OCI-LY3 (cell line): Measurements from ENCODE around the gene GBP1.
"Not testable (repeated sequence)": the region's sequence is repeated elsewhere in the genome, so short reads cannot be mapped to it uniquely, and the experiment has no call there.

Experiments
- H2AFZ ChIP-seq: fragments of 200-600, 300-600 bp; shearing (Covaris generic); 2 replicates; pipeline ENCODE4 v1.6.0; 2014; ENCODE audit warnings: antibody characterized with exemption, low read depth, low read length
- H3K27ac ChIP-seq: fragments of 200-600, 300-600 bp; sonication (generic); 2 replicates; pipeline ENCODE4 v1.5.1; 2014; ENCODE audit warnings: mild to moderate bottlenecking, low read length, moderate library complexity, mixed read lengths
- H3K27me3 ChIP-seq: fragments of 200-600, 300-600 bp; sonication (generic); 2 replicates; pipeline ENCODE4 v1.6.1; 2014; ENCODE audit warnings: low read depth, low read length, mixed read lengths
- H3K36me3 ChIP-seq: fragments of 200-600, 300-600 bp; sonication (generic); replicated peaks from 2 replicates; pipeline ENCODE3; 2014; ENCODE audit warnings: low read depth, low read length, mixed read lengths
- H3K4me1 ChIP-seq: fragments of 300-600, 200-600 bp; sonication (generic); 2 replicates; pipeline ENCODE4 v1.6.1; 2014; ENCODE audit warnings: low read length, mixed read lengths
- H3K4me2 ChIP-seq: fragments of 200-600, 300-600 bp; sonication (generic); 2 replicates; pipeline ENCODE4 v1.6.1; 2014; ENCODE audit warnings: low read length, mixed read lengths
- H3K4me3 ChIP-seq: fragments of 300-600, 200-600 bp; sonication (generic); 2 replicates; pipeline ENCODE4 v1.5.1; 2014; ENCODE audit warnings: antibody characterized with exemption, mild to moderate bottlenecking, low read length, moderate library complexity
- H3K79me2 ChIP-seq: fragments of 300-600, 200-600 bp; shearing (Covaris generic); 2 replicates; pipeline ENCODE4 v1.6.1; 2014; ENCODE audit warnings: mild to moderate bottlenecking, low read length, mixed read lengths
- H3K9ac ChIP-seq: fragments of 300-600, 200-600 bp; shearing (Covaris generic); 2 replicates; pipeline ENCODE4 v1.6.0; 2014; ENCODE audit warnings: mild to moderate bottlenecking, low read length, moderate library complexity
- H3K9me3 ChIP-seq: fragments of 200-600, 300-600 bp; shearing (Covaris generic); 2 replicates; pipeline ENCODE4 v1.6.1; 2014; ENCODE audit warnings: low read length, mixed read lengths; ENCODE audit not compliant: insufficient read depth
- H4K20me1 ChIP-seq: fragments of 200-600, 300-600 bp; sonication (generic); 2 replicates; pipeline ENCODE4 v1.6.1; 2016; ENCODE audit warnings: low read length, mixed read lengths; ENCODE audit not compliant: insufficient read depth
- CTCF ChIP-seq: fragments of 200-600, 300-600 bp; sonication (generic); IDR thresholded peaks from 2 replicates; pipeline ENCODE4 v1.5.1; 2014; ENCODE audit warnings: antibody characterized with exemption, low read length, low read depth
- EZH2phosphoT487 ChIP-seq: fragments of 200-600 bp; shearing (Covaris generic); IDR thresholded peaks from 2 replicates; pipeline ENCODE4 v1.6.1; 2018; ENCODE audit warnings: antibody characterized with exemption, mixed run types, low read depth

Gene GBP1

GRCh38 chr1:89047734-89048133 lies 17.3 kb downstream of the GBP1 start:
- peaks cover 8% of the 10 kb centered on the region; the same call in 1 of the 2 replicates for H3K9me3 ChIP-seq
- H3K4me3 ChIP-seq: no peak overlapping the region
- no peak overlapping the region for H3K27ac ChIP-seq
- no peaks in the 10 kb centered on the region for H3K79me2 ChIP-seq
- TF ChIP-seq CTCF (no peak), EZH2phosphoT487 (no peak)
- no peak overlapping the region for H3K4me2 ChIP-seq
- no peak overlapping the region for H2AFZ ChIP-seq
- peaks cover 3% of the 10 kb centered on the region for H3K36me3 ChIP-seq
- H3K4me1 ChIP-seq: peaks cover 2% of the 10 kb centered on the region; the same call in 1 of the 2 replicates
- no peaks in the 10 kb centered on the region for H3K27me3 ChIP-seq
- no peak overlapping the region for H3K9ac ChIP-seq
- no peaks in the 10 kb centered on the region for H4K20me1 ChIP-seq

DNA sequence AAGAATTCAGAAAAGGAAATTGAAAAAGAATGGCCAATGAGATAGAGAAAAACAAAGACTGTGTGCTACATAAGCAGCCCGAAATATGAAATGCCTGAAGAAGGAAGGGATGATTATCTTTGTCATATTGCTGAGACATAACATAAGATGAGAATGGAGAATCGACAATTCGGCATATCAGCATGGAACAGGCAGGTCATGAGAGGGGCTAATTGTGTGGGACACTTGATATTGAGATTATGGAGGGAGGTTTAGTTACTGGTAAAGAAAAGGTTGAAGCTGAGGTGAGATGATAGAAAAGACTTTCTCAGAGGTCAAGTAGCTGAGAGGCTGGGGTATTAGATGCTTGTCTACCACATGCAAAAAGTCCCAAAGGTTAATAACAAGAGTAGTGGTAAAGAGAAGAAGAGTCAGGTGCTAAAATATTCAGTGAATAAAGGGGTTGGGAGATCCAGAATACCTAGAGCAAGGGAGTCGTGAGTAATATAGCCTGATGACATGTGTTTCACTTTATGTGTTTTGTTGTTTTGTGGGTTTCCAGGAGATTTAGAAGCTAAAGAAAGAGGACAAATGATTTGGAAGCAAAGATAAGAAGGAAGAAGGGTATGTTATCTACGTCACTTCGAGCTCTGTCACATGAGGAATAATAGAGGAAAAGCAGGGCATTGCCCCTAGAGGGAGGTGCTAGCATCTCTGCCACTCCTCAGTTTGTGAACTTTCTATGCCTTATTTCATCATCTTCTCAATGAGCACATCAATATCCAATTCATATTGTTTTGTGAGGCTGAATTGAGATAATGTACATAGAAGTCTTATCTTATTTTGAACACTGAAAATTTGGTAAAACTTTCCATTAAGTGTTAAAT lies 18.5 kb downstream of the GBP1 start:
- not testable (repeated sequence) for H3K27ac ChIP-seq, H3K4me3 ChIP-seq, H3K9ac ChIP-seq, H2AFZ ChIP-seq, H3K27me3 ChIP-seq, H3K4me2 ChIP-seq, H3K79me2 ChIP-seq, H3K4me1 ChIP-seq, H4K20me1 ChIP-seq
- H3K9me3 ChIP-seq: peaks cover 16% of the 10 kb centered on the region; the same call in 1 of the 2 replicates
- H3K36me3 ChIP-seq: peaks cover 12% of the 10 kb centered on the region

DNA sequence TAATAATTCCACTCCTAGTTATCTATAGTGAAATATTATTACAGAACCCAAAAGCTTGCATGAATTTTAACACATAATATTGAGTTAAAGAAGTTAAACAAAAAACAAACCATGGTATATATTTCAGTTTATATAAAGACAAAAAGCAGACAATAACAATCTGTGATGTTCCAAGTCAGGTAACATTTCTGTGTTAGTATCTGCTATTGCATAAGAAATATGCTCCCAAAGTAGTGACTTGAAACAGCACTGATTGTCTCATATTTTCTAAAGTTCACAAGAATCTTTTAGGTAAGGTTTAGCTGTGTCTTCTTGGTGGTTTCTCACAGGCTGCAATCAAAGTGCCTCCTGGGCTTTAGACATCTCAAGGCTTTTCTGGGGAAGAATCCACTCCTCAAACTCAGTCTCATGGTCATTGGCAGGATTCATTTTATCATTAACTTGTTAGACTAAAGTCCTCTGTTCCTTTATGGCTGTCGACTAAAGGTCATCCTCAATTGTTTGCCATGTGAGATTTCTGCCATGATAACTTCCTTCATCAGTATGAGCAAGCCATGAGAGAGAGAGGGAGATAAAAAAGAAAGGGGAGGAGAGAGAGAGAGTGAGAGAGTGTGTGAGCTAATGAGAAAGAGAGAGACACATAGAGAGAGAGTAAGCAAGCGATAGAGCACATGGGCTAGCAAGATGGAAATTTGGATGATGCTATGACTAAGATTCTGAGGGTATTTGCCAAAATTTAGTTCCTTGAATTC lies 19.9 kb downstream of the GBP1 start:
- Histone ChIP-seq H3K4me3 (no peak overlapping the region), H3K4me1 (peaks cover 17% of the 10 kb centered on the region), H4K20me1 (no peaks in the 10 kb centered on the region), H3K27ac (no peak overlapping the region), H3K4me2 (no peak overlapping the region), H3K79me2 (no peaks in the 10 kb centered on the region), H3K9me3 (peaks cover 16% of the 10 kb centered on the region; the same call in 1 of the 2 replicates), H3K36me3 (peaks cover 15% of the 10 kb centered on the region), H2AFZ (no peak overlapping the region), H3K27me3 (no peaks in the 10 kb centered on the region), H3K9ac (no peak overlapping the region)
- TF ChIP-seq EZH2phosphoT487 (no peak), CTCF (no peak)

GRCh38 chr1:89043940-89044339 lies 21.1 kb downstream of the GBP1 start:
- H3K4me1 ChIP-seq: peaks cover 25% of the 10 kb centered on the region
- H3K9ac ChIP-seq: no peak overlapping the region
- TF ChIP-seq CTCF (no peak), EZH2phosphoT487 (no peak)

More at GRCh38 chr1:89043940-89044339, 21.1 kb downstream of the GBP1 start:
- Histone ChIP-seq H3K27ac (no peak overlapping the region), H3K4me2 (no peak overlapping the region), H3K4me3 (no peak overlapping the region), H2AFZ (no peak overlapping the region), H4K20me1 (no peaks in the 10 kb centered on the region), H3K9me3 (peaks cover 16% of the 10 kb centered on the region; the same call in 1 of the 2 replicates), H3K79me2 (no peaks in the 10 kb centered on the region), H3K36me3 (peaks cover 15% of the 10 kb centered on the region), H3K27me3 (no peaks in the 10 kb centered on the region)
